SHP77 (cell line): ENCODE results near the gene POLD1.
"Not testable (repeated sequence)": the region's sequence is repeated elsewhere in the genome, so short reads cannot be mapped to it uniquely, and the experiment has no call there.

ENCODE experiments used
- DNase-seq, 2 experiments: peaks; one replicate each; lab custom pipeline; 2025; lab: John Stamatoyannopoulos, UW

Gene POLD1

DNA sequence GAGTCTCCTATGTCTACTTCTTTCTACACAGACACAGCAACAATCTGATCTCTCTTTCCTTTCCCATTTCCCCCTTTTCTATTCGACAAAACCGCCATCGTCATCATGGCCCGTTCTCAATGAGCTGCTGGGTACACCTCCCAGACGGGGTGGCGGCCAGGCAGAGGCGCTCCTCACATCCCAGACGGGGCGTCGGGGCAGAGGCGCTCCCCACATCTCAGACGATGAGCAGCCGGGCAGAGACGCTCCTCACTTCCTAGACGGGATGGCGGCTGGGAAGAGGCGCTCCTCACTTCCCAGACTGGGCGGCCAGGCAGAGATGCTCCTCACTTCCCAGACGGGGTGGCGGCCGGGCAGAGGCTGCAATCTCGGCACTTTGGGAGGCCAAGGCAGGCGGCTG is 6.8 kb downstream of the POLD1 start:
- not testable (repeated sequence) for DNase-seq

DNA sequence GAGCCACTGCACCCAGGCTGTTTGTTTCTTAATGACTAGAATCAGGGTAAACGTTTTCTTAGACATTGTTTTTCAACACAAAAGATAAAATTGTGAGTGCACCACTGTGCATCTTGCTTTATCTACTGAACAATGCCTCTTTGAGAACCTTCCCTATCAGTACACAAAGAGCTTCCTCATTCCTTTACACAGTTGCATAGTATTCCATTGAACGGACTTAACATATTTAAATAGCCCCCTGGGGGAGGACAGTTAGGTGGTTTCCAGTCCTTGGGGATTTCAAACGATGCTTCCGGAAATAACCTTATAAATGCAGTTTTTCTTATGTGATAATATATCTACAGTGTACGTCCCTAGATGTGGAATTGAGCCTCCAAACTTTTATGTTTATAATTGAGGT is 8.6 kb downstream of the POLD1 start:
- no peak for DNase-seq

DNA sequence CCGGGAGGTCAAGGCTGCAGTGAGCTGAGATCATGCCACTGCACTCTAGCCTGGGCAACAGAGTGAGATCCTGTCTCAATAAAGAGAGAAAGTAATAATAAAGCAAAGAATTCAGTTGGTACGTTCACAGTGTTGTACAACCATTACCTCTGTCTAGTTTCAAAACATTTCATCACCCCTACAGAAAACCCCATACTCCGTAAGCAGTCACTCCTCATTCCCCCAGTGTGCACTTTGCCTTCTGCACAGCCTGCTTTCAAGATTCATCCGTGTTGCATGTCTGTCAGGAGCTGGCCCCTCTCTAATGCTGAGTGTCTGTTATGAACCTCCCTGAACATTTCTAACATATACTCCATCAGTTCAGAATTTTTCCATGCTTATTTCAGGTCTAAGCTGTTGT is 9.4 kb downstream of the POLD1 start:
- DNase-seq, result no peak

GRCh38 chr19:50394017-50394416 is 9.9 kb downstream of the POLD1 start:
- DNase-seq, result no peak

DNA sequence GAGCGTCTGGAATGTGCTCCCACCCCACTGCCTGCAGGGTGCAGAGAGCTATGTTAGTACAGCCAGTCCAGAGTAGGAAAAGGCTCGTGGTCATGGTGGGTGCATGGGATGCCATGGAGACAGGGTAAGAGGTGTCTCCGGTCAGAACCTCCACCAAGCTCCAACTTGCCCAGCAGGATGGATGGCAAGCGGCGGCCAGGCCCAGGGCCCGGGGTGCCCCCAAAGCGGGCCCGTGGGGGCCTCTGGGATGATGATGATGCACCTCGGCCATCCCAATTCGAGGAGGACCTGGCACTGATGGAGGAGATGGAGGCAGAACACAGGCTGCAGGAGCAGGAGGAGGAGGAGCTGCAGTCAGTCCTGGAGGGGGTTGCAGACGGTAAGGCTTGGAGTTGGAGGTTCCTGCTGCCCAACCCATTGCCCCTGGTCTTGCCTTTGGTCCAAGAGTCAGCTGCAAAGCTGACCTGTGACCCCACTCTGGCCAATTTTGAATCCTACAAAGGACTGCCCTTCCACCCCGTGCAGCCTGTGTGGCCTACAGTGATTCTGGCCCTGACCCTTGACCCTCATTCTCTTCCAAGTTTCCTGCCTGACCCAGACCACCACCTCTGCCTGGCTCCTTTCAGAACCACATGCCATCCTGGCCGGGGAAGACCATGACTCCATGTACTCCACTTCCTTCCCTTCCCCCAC is 14.7 kb downstream of the POLD1 start:
- no peak for DNase-seq

DNA sequence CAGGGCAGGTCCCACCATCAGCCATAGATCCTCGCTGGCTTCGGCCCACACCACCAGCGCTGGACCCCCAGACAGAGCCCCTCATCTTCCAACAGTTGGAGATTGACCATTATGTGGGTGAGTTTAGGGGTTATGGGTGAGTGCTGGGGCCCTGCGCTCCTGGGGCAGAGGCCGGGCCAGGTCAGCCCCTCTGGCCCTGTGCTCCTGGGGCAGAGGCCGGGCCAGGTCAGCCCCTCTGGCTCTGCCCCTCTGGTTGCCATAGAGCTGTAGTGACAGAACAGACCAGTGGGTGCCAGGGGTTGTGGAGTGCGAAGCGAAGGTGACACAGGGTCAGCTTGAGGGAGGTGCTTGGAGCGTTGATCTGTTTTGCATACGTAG is 15.2 kb downstream of the POLD1 start:
- DNase-seq, result no peak

DNA sequence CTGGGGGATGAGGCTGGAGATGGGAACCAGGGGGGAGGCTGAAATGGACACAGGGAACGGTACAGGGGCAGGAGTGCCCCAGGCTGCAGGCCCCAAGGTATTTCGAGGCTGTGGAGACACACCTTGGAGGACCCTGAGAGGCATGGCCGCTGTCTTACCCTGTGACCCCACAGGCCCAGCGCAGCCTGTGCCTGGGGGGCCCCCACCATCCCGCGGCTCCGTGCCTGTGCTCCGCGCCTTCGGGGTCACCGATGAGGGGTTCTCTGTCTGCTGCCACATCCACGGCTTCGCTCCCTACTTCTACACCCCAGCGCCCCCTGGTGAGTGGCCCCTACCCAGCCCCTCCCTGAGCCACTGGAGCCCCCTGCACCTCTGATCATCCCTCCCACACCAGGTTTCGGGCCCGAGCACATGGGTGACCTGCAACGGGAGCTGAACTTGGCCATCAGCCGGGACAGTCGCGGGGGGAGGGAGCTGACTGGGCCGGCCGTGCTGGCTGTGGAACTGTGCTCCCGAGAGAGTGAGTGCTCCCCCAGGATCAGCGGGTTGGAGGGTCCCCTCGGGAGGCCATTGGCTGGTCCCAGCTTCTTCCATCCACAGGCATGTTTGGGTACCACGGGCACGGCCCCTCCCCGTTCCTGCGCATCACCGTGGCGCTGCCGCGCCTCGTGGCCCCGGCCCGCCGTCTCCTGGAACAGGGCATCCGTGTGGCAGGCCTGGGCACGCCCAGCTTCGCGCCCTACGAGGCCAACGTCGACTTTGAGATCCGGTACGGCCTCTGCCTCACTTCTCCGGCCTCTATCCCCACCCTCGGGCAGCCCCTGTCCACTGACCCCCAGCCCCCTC is 17.7 kb downstream of the POLD1 start:
- DNase-seq, result no peak

DNA sequence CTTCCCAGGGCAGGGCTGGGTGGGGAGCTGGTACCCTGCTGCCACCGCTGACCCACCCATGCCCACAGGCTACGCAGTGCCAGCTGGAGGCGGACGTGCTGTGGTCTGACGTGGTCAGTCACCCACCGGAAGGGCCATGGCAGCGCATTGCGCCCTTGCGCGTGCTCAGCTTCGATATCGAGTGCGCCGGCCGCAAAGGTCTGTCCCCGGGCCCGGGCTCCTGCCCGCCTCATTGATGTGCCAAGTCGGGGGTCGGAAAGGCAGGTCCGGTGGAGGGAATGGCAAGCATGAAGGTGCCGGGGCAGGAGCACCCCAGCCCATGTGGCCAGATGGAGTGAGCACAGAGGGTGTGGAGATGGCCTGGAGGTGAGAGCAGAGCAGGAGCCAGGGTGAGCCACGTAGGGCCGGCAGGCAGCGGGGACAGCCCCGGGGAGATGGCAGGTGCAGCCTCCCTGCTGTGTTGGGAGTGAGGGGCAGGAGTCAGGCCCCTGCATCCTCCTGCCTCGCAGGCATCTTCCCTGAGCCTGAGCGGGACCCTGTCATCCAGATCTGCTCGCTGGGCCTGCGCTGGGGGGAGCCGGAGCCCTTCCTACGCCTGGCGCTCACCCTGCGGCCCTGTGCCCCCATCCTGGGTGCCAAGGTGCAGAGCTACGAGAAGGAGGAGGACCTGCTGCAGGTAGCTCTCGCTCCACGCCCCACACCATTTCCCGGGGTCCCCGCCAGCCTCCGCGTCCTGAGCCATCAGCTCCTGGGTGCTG is 18.6 kb downstream of the POLD1 start:
- no peak for DNase-seq

DNA sequence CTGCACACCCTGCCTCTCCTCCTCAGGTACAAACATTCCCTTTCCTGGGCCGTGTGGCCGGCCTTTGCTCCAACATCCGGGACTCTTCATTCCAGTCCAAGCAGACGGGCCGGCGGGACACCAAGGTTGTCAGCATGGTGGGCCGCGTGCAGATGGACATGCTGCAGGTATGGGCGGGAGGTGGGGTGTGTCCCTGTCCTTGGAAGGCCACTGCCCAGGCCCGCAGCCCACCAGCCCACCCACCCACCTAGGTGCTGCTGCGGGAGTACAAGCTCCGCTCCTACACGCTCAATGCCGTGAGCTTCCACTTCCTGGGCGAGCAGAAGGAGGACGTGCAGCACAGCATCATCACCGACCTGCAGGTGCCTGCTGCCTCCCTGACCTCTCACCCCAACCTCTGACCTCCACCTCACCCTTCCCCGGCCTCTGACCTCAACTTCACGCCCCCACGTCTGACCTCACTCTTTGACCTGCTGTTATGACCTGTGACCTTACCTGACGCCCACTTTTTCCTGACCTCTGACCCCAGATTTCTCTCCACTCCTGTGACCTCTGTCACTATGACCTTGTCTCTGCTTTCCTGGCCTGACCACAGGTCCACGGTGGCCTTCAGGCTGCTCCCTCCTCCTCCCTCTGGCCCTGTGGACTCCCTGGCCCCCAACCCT is 22.1 kb downstream of the POLD1 start:
- DNase-seq, result no peak

DNA sequence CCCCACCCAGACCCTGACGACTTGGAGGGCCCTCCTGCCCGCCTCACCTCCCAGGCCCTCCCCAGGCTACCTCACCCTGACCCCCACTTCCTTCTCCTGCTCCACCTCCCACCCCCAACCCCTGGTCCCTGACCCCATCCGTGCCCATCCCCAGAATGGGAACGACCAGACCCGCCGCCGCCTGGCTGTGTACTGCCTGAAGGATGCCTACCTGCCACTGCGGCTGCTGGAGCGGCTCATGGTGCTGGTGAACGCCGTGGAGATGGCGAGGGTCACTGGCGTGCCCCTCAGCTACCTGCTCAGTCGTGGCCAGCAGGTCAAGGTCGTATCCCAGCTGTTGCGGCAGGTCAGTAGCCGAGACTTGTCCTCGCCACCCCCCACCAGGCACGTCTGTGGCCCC is 22.7 kb downstream of the POLD1 start:
- no peak for DNase-seq

DNA sequence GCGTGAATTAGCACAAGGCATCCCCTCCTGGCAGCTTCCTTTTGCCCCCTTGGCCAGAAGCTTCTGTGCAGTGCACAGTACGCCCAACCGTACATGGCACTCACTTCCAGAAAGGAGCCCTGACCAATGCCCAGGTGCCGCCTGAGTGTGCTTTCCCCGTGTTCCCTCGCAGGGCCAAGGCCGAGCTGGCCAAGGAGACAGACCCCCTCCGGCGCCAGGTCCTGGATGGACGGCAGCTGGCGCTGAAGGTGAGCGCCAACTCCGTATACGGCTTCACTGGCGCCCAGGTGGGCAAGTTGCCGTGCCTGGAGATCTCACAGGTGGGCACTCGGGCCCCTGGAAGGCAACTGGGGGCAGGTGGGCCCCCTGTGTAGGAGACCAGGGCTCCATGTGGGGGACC is 25.2 kb downstream of the POLD1 start:
- DNase-seq, result no peak

- DNase-seq, result no peak
Measured at GRCh38 chr19:50410109-50410508, 26.0 kb downstream of the POLD1 start.

DNA sequence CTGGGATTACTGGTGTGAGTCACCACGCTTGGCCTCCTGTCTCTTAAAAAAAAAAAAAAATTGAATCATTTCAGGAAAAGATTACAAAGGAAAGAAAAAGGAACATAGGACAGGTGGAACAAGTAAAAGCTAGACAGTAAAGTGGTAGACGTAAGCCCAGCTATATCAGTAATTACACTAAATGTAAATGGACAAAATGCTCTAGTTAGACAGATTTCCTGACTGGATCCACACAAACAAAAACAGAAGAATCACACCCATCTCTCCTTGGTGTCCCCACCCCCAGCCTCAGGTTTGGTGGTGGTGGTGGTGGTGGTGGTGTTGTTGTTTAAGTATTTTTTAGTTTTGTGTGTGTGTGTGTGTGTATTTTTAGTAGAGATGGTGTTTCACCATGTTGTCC is 28.3 kb downstream of the POLD1 start:
- DNase-seq, result no peak

- DNase-seq, result no peak
Measured at GRCh38 chr19:50413096-50413495, 28.9 kb downstream of the POLD1 start.

DNA sequence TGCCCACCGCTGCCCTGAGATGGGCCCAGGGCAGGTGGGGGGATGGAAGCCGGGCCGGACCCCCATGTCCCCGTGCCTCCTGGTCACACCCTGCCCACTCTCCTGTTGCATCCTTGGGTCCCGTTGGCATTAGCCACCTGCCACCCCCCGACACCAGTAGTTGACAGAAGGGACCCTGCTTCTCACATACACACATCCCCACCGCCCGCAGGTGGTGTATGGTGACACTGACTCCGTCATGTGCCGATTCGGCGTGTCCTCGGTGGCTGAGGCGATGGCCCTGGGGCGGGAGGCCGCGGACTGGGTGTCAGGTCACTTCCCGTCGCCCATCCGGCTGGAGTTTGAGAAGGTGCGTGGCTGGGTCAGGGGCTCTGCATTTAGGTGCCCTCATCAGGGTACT is 29.4 kb downstream of the POLD1 start:
- DNase-seq, result no peak

GRCh38 chr19:50414864-50415660 is 30.9 kb downstream of the POLD1 start:
- DNase-seq, result peak; percentile 27 to 38

GRCh38 chr19:50415661-50416033 is 31.5 kb downstream of the POLD1 start:
- no peak for DNase-seq

DNA sequence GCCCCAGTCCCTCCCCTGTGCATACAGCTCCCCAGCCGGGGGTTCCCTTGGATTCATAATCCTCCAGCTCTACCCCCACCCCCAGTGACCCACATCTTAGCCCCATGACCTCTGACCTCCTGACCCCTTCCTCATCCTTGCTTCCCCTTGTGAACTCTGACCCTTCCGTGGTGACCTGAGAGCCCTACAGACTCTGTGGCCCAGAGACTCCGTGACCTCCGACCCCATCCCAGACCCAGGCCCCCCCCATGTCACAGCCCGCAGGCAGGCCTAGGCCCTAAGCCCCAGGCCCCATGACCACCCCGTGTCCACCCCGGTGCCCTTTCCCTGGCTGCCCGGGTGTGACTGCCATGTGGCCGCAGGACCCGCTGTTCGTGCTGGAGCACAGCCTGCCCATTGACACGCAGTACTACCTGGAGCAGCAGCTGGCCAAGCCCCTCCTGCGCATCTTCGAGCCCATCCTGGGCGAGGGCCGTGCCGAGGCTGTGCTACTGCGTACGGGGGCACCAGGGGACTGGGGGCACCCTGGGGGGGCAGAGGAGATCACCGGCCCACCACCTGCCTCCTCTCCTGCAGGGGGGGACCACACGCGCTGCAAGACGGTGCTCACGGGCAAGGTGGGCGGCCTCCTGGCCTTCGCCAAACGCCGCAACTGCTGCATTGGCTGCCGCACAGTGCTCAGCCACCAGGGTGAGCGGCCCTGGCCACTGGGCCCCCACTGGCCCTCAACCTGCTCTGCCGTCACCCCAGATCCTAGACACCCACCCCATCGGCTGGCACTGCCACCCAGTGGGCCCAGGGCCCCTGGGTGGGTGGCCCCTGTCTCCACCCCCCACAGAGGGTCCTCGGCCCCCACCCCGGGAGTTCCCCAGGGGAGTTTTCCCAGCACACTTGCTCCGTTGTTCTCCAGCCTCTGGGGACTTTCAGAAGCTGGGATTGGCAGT is 32.2 kb downstream of the POLD1 start:
- DNase-seq, result no peak

- no peak for DNase-seq
Measured at GRCh38 chr19:50417111-50418081, 33.2 kb downstream of the POLD1 start.
